HEK293 (cell line): ENCODE measurements around the gene CDH6.

Experiments
- CTCF ChIA-PET: fragments of 350-600 bp; formaldehyde crosslinking; extraction: SDS; loops from one replicate; lab custom pipeline; 2021; ENCODE audit warnings: antibody characterized with exemption; lab: Yijun Ruan, JAX
- POLR2A ChIA-PET: fragments of 300-600 bp; formaldehyde crosslinking; extraction: SDS; loops from one replicate; lab custom pipeline; 2020; ENCODE audit warnings: antibody characterized with exemption, inconsistent platforms; lab: Yijun Ruan, JAX
- H3K27ac ChIP-seq: fragments of 200-500 bp; sonication (Bioruptor generic); 2 replicates; pipeline ENCODE4 v1.5.1; 2014; ENCODE audit warnings: low read depth, low read length, control low read depth, inconsistent platforms; ENCODE audit errors: extremely low read depth
- H3K36me3 ChIP-seq, 2 experiments: fragments of 200-500 bp in 1 of 2; sonication (Bioruptor generic) in 1 of 2; 1 replicate in 1 of 2; 2 replicates in 1 of 2; pipeline ENCODE4 v1.5.1; 2014 to 2017; ENCODE audit warnings: inconsistent platforms in 2 of 2, low read length in 2 of 2; ENCODE audit not compliant: control insufficient read depth in 2 of 2, insufficient read depth in 1 of 2
- H3K4me1 ChIP-seq: fragments of 200-500 bp; sonication (Bioruptor generic); 2 replicates; pipeline ENCODE4 v1.5.1; 2014; ENCODE audit warnings: mild to moderate bottlenecking, low read length, inconsistent platforms; ENCODE audit not compliant: control insufficient read depth, insufficient read depth
- H3K4me3 ChIP-seq: 2 replicates; pipeline ENCODE4 v1.5.1; 2011; ENCODE audit warnings: low read depth, mild to moderate bottlenecking, control low read depth, low read length, moderate library complexity
- H3K9me3 ChIP-seq: fragments of 200-500 bp; sonication (Bioruptor generic); 2 replicates; pipeline ENCODE4 v1.5.1; 2014; ENCODE audit warnings: low read depth, low read length, inconsistent platforms; ENCODE audit not compliant: control insufficient read depth, insufficient read depth
- EGR2 ChIP-seq: fragments of 450-650 bp; formaldehyde crosslinking; IDR thresholded peaks from 2 replicates; pipeline ENCODE4 v1.5.1; 2016; ENCODE audit warnings: low read depth, missing biosample characterization, missing genetic modification characterization
- GLI4 ChIP-seq: fragments of 450-650 bp; formaldehyde crosslinking; IDR thresholded peaks from 2 replicates; pipeline ENCODE4 v1.5.1; 2016; ENCODE audit warnings: missing biosample characterization, missing genetic modification characterization
- MZF1 ChIP-seq: fragments of 450-650 bp; formaldehyde crosslinking; IDR thresholded peaks from 2 replicates; pipeline ENCODE4 v1.5.1; 2017; ENCODE audit warnings: missing biosample characterization, missing genetic modification characterization, borderline replicate concordance
- OSR2 ChIP-seq: fragments of 450-650 bp; formaldehyde crosslinking; IDR thresholded peaks from 2 replicates; pipeline ENCODE4 v1.5.1; 2016; ENCODE audit warnings: missing biosample characterization, missing genetic modification characterization
- PRDM6 ChIP-seq: fragments of 450-650 bp; formaldehyde crosslinking; IDR thresholded peaks from 2 replicates; pipeline ENCODE4 v1.5.1; 2017; ENCODE audit warnings: missing biosample characterization, missing genetic modification characterization
- RBAK ChIP-seq: fragments of 450-650 bp; formaldehyde crosslinking; IDR thresholded peaks from 2 replicates; pipeline ENCODE4 v1.5.1; 2016; ENCODE audit warnings: missing biosample characterization, missing genetic modification characterization
- REPIN1 ChIP-seq: fragments of 450-650 bp; formaldehyde crosslinking; IDR thresholded peaks from 2 replicates; pipeline ENCODE4 v1.5.1; 2017; ENCODE audit warnings: missing biosample characterization, missing genetic modification characterization, low read depth
- TRIM28 ChIP-seq: IDR thresholded peaks from 2 replicates; pipeline ENCODE4 v1.6.1; 2011; ENCODE audit warnings: low read length, control low read depth, borderline replicate concordance
- ZBTB17 ChIP-seq: fragments of 450-650 bp; formaldehyde crosslinking; IDR thresholded peaks from 2 replicates; pipeline ENCODE4 v1.5.1; 2016; ENCODE audit warnings: missing biosample characterization, missing genetic modification characterization
- ZBTB26 ChIP-seq: fragments of 450-650 bp; formaldehyde crosslinking; optimal IDR thresholded peaks from 2 replicates; pipeline ENCODE3; 2016; ENCODE audit warnings: missing biosample characterization, mild to moderate bottlenecking, missing genetic modification characterization
- ZEB2 ChIP-seq: fragments of 450-650 bp; formaldehyde crosslinking; IDR thresholded peaks from 2 replicates; pipeline ENCODE4 v1.5.1; 2016; ENCODE audit warnings: missing biosample characterization, missing genetic modification characterization
- ZNF266 ChIP-seq: fragments of 450-650 bp; formaldehyde crosslinking; IDR thresholded peaks from 2 replicates; pipeline ENCODE4 v1.5.1; 2016; ENCODE audit warnings: missing biosample characterization, missing genetic modification characterization, low read depth
- ZNF350 ChIP-seq: fragments of 450-650 bp; formaldehyde crosslinking; IDR thresholded peaks from 2 replicates; pipeline ENCODE4 v1.5.0; 2017; ENCODE audit warnings: missing biosample characterization, mild to moderate bottlenecking, missing genetic modification characterization
- ZNF473 ChIP-seq: fragments of 450-650 bp; formaldehyde crosslinking; IDR thresholded peaks from 2 replicates; pipeline ENCODE4 v1.5.1; 2017; ENCODE audit warnings: missing biosample characterization, missing genetic modification characterization
- ZNF548 ChIP-seq: fragments of 450-650 bp; formaldehyde crosslinking; IDR thresholded peaks from 2 replicates; pipeline ENCODE4 v1.5.1; 2016; ENCODE audit warnings: missing biosample characterization, missing genetic modification characterization
- ZNF560 ChIP-seq: fragments of 450-650 bp; formaldehyde crosslinking; IDR thresholded peaks from 2 replicates; pipeline ENCODE4 v1.5.1; 2017; ENCODE audit warnings: missing biosample characterization, missing genetic modification characterization, borderline replicate concordance
- ZNF561 ChIP-seq: fragments of 450-650 bp; IDR thresholded peaks from 2 replicates; pipeline ENCODE4 v1.5.1; 2018; ENCODE audit warnings: missing biosample characterization, missing genetic modification characterization, borderline replicate concordance
- ZNF600 ChIP-seq: fragments of 450-650 bp; formaldehyde crosslinking; IDR thresholded peaks from 2 replicates; pipeline ENCODE4 v1.5.1; 2016; ENCODE audit warnings: missing biosample characterization, missing genetic modification characterization
- ZNF624 ChIP-seq: fragments of 450-650 bp; formaldehyde crosslinking; IDR thresholded peaks from 2 replicates; pipeline ENCODE4 v1.5.1; 2017; ENCODE audit warnings: missing biosample characterization, missing genetic modification characterization
- ZNF791 ChIP-seq: fragments of 450-650 bp; formaldehyde crosslinking; IDR thresholded peaks from 2 replicates; pipeline ENCODE4 v1.5.1; 2016; ENCODE audit warnings: missing biosample characterization, missing genetic modification characterization
- ZNF830 ChIP-seq: fragments of 450-650 bp; IDR thresholded peaks from 2 replicates; pipeline ENCODE4 v1.5.0; 2018; ENCODE audit warnings: missing biosample characterization, missing genetic modification characterization, low read depth, mild to moderate bottlenecking, moderate library complexity
- ZNF837 ChIP-seq: fragments of 450-650 bp; formaldehyde crosslinking; IDR thresholded peaks from 2 replicates; pipeline ENCODE4 v1.5.1; 2016; ENCODE audit warnings: missing biosample characterization, missing genetic modification characterization
- TF ChIP-seq, protein P1 (sequence below): fragments of 450-650 bp; formaldehyde crosslinking; IDR thresholded peaks from 2 replicates; pipeline ENCODE4 v1.5.1; 2016; ENCODE audit warnings: missing biosample characterization, missing genetic modification characterization
- TF ChIP-seq, protein P2 (sequence below): fragments of 450-650 bp; formaldehyde crosslinking; conservative IDR thresholded peaks from 2 replicates; pipeline ENCODE4 v1.5.1; 2016; ENCODE audit warnings: low read depth, missing biosample characterization, missing genetic modification characterization

Gene CDH6

GRCh38 chr5:31247381-31247780 is 53.9 kb downstream of the CDH6 start:
- POLR2A ChIA-PET = no interaction called here
- CTCF ChIA-PET = interaction anchor here (0.9 to 3.7 kb wide), 2 partner anchors 10 to 15 kb away, joined by 5 to 20 read pairs; no protein-coding TSS in a partner anchor
- H3K4me1 ChIP-seq = no peaks in the 10 kb centered on the region
- no peak overlapping the region for H3K27ac ChIP-seq
- TF ChIP-seq ZNF548 (tag by site-specific recombination) (no peak), ZNF561 (tag by site-specific recombination) (no peak), TRIM28 (no peak), ZNF350 (no peak), ZNF600 (tag by site-specific recombination) (no peak), PRDM6 (tag by site-specific recombination) (no peak), GLI4 (tag by site-specific recombination) (no peak), ZNF830 (tag by site-specific recombination) (no peak), ZBTB26 (no peak), RBAK (tag by site-specific recombination) (no peak), EGR2 (tag by site-specific recombination) (no peak), REPIN1 (tag by site-specific recombination) (no peak), ZNF266 (tag by site-specific recombination) (no peak)
- TF ChIP-seq, protein P1, sequence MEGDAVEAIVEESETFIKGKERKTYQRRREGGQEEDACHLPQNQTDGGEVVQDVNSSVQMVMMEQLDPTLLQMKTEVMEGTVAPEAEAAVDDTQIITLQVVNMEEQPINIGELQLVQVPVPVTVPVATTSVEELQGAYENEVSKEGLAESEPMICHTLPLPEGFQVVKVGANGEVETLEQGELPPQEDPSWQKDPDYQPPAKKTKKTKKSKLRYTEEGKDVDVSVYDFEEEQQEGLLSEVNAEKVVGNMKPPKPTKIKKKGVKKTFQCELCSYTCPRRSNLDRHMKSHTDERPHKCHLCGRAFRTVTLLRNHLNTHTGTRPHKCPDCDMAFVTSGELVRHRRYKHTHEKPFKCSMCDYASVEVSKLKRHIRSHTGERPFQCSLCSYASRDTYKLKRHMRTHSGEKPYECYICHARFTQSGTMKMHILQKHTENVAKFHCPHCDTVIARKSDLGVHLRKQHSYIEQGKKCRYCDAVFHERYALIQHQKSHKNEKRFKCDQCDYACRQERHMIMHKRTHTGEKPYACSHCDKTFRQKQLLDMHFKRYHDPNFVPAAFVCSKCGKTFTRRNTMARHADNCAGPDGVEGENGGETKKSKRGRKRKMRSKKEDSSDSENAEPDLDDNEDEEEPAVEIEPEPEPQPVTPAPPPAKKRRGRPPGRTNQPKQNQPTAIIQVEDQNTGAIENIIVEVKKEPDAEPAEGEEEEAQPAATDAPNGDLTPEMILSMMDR (tag by site-specific recombination) = no peak
- H3K9me3 ChIP-seq = no peaks in the 10 kb centered on the region
- H3K4me3 ChIP-seq = no peak overlapping the region
- no peaks in the 10 kb centered on the region for H3K36me3 ChIP-seq

- POLR2A ChIA-PET = no interaction called here
- CTCF ChIA-PET = interaction anchor here (0.6 to 1.4 kb wide), 3 partner anchors 18 to 810 kb away, joined by 3 read pairs; no protein-coding TSS in a partner anchor
Observed at GRCh38 chr5:31250201-31250600, 56.7 kb downstream of the CDH6 start.

More at GRCh38 chr5:31250201-31250600, 56.7 kb downstream of the CDH6 start:
- Histone ChIP-seq H3K9me3 (no peaks in the 10 kb centered on the region), H3K27ac (no peak overlapping the region), H3K4me3 (no peak overlapping the region), H3K36me3 (no peaks in the 10 kb centered on the region), H3K4me1 (no peaks in the 10 kb centered on the region)
- TF ChIP-seq, protein P2, sequence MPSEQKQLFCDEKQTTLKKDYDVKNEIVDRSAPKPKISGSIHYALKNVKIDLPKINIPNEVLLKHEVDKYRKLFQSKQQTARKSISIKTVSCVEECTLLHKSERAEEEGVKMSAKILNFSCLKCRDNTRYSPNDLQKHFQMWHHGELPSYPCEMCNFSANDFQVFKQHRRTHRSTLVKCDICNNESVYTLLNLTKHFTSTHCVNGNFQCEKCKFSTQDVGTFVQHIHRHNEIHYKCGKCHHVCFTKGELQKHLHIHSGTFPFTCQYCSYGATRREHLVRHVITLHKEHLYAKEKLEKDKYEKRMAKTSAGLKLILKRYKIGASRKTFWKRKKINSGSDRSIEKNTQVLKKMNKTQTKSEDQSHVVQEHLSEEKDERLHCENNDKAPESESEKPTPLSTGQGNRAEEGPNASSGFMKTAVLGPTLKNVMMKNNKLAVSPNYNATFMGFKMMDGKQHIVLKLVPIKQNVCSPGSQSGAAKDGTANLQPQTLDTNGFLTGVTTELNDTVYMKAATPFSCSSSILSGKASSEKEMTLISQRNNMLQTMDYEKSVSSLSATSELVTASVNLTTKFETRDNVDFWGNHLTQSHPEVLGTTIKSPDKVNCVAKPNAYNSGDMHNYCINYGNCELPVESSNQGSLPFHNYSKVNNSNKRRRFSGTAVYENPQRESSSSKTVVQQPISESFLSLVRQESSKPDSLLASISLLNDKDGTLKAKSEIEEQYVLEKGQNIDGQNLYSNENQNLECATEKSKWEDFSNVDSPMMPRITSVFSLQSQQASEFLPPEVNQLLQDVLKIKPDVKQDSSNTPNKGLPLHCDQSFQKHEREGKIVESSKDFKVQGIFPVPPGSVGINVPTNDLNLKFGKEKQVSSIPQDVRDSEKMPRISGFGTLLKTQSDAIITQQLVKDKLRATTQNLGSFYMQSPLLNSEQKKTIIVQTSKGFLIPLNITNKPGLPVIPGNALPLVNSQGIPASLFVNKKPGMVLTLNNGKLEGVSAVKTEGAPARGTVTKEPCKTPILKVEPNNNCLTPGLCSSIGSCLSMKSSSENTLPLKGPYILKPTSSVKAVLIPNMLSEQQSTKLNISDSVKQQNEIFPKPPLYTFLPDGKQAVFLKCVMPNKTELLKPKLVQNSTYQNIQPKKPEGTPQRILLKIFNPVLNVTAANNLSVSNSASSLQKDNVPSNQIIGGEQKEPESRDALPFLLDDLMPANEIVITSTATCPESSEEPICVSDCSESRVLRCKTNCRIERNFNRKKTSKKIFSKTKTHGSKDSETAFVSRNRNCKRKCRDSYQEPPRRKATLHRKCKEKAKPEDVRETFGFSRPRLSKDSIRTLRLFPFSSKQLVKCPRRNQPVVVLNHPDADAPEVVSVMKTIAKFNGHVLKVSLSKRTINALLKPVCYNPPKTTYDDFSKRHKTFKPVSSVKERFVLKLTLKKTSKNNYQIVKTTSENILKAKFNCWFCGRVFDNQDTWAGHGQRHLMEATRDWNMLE (tag by site-specific recombination) = no peak
- no peak for TF ChIP-seq ZNF791 (tag by site-specific recombination)
- no peak for TF ChIP-seq ZNF473 (tag by site-specific recombination)
- no peak for TF ChIP-seq ZNF560 (tag by site-specific recombination)
- TF ChIP-seq MZF1 (tag by site-specific recombination) = no peak
- TF ChIP-seq ZNF837 (tag by site-specific recombination) = no peak
- no peak for TF ChIP-seq ZNF624 (tag by site-specific recombination)
- no peak for TF ChIP-seq ZBTB17
- TF ChIP-seq OSR2 = no peak
- no peak for TF ChIP-seq ZEB2 (tag by site-specific recombination)
